Thyroid gland (tissue), 4 donors: ENCODE data around the gene KCNQ1. TPM values are rescaled to one million over a fixed set of nuclear protein-coding genes. Genes with fewer than 3 reads are reported as not detected.

ENCODE experiments used
- DNase-seq, 2 donors: peaks; one replicate each; pipeline ENCODE4 v3.0.0-alpha.2; 2019
- H3K27ac ChIP-seq, 3 donors: fragments of 200-600 bp; sonication (generic); 1 replicate in 2 of 3; 2 replicates in 1 of 3; pipeline ENCODE4 v1.5.1; 2016 to 2019; ENCODE audit warnings: mild to moderate bottlenecking in 1 of 3, moderate library complexity in 1 of 3
- H3K27me3 ChIP-seq: fragments of 200-600 bp; sonication (generic); one replicate; pipeline ENCODE4 v1.5.1; 2019
- H3K36me3 ChIP-seq, 2 donors: fragments of 200-600 bp; sonication (generic); one replicate each; pipeline ENCODE4 v1.5.1; 2016 to 2019
- H3K4me1 ChIP-seq, 2 donors: fragments of 200-600 bp; sonication (generic); one replicate each; pipeline ENCODE4 v1.5.1; 2017 to 2019
- H3K4me3 ChIP-seq, 3 donors: fragments of 200-600 bp; sonication (generic); replicated peaks in 1 of 3; 1 replicate in 2 of 3; 2 replicates in 1 of 3; pipeline ENCODE4 v1.5.1; 2016; ENCODE audit warnings: mild to moderate bottlenecking in 1 of 3
- H3K9me3 ChIP-seq: fragments of 200-600 bp; sonication (generic); one replicate; pipeline ENCODE4 v1.5.1; 2017
- POLR2A ChIP-seq, 2 donors: fragments of 450-650 bp; IDR thresholded peaks; one replicate each; pipeline ENCODE4 v1.6.1; 2017; ENCODE audit warnings: antibody characterized with exemption in 2 of 2, mild to moderate bottlenecking in 2 of 2, moderate library complexity in 1 of 2
- WGBS, 2 donors: methylation state at CpG; one replicate each; pipeline ENCODE4 v1.1.5; 2017; 5-methylcytosine and 5-hydroxymethylcytosine counted together
- intact Hi-C: fragments of 100-400 bp; cut with DNase I; formaldehyde crosslinking; loops from one replicate; pipeline ENCODE4 v1.15.1; 2023
- total RNA-seq, 4 donors: library from RNA; depleted of rRNA; stranded (reverse); fragments of >200 nt; gene quantifications; one replicate each; pipeline ENCODE4 v1.2.3, GENCODE V29; 2016
- TF ChIP-seq, protein P1 (sequence below), 6 experiments: fragments of 200-600 bp in 3 of 6; fragments of 450-650 bp in 3 of 6; sonication (generic) in 3 of 6; IDR thresholded peaks; one replicate each; pipeline ENCODE4 v1.5.1; 2016 to 2019; ENCODE audit warnings: antibody characterized with exemption in 6 of 6, mild to moderate bottlenecking in 2 of 6, inconsistent platforms in 1 of 6, moderate library complexity in 1 of 6

Gene KCNQ1
- total RNA-seq, 4 donors from 2014 or later = 51.3 to 103 (median 97.8) TPM

DNA sequence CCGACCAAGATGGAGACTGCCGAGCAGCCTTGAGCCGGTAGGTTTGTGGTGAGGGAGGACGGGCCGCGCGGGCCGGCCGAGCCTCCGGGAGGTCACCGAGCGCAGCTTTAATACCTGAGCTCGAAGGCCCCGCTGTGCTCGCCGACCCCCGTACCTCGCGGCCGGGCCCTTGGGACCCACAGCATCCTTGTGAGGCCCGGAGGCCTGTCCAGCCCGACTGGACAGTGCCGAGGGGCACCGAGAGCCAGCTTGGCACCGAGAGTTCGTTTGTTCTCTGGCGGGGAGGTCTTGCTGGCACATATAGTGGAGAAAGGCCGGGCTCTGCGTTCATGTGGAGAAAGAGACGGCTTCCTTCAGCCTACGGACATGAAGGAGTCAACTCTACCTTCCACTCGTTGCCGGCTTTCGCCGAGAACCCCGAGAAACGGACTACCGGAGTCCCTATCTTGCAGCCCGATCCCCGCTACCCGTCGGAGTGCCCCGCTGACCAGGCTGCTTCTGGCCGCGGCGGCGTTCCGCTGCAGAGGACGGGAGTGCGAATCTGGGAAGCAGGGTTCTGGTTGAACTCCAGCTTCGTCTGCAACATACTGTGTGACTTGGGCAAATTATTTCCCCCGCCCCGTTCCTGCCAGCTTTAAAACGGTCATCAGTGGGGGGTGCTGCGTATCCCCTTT, 43.9 kb upstream of the KCNQ1 start:
- 0% methylated on average over 3 to 24 of the region's 55 CpGs for WGBS, 2 donors
- Histone ChIP-seq H3K4me3 (peak overlapping the region; percentile 92 to 100 (median 93)), H3K4me1 (peaks cover 20 to 24% of the 10 kb centered on the region in 2 donors), H3K9me3 (no peaks in the 10 kb centered on the region), H3K27me3 (no peaks in the 10 kb centered on the region), H3K36me3 (peaks cover 27 to 30% of the 10 kb centered on the region in 2 donors), H3K27ac (peak overlapping the region; percentile 71 to 79 (median 75))
- TF ChIP-seq, protein P1, sequence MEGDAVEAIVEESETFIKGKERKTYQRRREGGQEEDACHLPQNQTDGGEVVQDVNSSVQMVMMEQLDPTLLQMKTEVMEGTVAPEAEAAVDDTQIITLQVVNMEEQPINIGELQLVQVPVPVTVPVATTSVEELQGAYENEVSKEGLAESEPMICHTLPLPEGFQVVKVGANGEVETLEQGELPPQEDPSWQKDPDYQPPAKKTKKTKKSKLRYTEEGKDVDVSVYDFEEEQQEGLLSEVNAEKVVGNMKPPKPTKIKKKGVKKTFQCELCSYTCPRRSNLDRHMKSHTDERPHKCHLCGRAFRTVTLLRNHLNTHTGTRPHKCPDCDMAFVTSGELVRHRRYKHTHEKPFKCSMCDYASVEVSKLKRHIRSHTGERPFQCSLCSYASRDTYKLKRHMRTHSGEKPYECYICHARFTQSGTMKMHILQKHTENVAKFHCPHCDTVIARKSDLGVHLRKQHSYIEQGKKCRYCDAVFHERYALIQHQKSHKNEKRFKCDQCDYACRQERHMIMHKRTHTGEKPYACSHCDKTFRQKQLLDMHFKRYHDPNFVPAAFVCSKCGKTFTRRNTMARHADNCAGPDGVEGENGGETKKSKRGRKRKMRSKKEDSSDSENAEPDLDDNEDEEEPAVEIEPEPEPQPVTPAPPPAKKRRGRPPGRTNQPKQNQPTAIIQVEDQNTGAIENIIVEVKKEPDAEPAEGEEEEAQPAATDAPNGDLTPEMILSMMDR (IDR thresholded peaks at IDR 0.05) = no peak
- no peak for TF ChIP-seq POLR2A (IDR thresholded peaks at IDR 0.05)
- intact Hi-C loops = no loop called here
- no peak for DNase-seq

DNA sequence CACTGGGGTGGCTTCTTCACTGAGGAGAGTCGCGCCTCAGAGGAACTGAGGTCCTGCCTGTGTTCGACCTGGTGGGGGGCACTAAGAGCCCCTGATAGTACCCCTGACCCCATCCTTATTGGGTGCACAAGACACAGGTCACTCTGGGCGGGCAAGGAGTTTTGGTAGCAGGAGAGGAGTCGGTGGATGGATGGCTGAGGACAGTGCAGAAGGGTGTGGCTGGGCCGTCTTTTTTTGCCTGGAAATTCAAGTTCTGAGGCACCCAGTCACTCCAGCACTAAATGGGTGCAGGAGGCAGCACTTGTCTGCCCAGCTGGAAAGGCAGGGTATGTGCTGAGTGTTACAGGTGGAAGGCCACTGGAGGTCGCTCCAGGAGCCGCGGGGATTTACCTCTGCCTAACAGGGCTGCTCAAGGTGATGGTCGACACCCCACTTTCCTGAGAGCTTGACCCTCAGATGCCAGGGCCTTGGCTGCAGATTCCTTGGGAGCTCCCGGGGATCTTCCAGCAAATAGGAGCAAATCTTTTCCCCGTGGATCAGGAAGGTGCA, 43.3 kb upstream of the KCNQ1 start:
- Histone ChIP-seq H3K4me3 (peak overlapping the region; percentile 92 to 100 (median 93)), H3K36me3 (peaks cover 21 to 25% of the 10 kb centered on the region in 2 donors), H3K27ac (peak overlapping the region in 2 of 3 donors; percentile 75 to 79), H3K4me1 (peaks cover 20 to 24% of the 10 kb centered on the region in 2 donors), H3K9me3 (no peaks in the 10 kb centered on the region), H3K27me3 (no peaks in the 10 kb centered on the region)
- DNase-seq = no peak
- WGBS, 2 donors = 30 to 31% methylated on average over 6 to 10 of the region's 12 CpGs
- TF ChIP-seq, protein P1 (IDR thresholded peaks at IDR 0.05) = no peak
- no peak for TF ChIP-seq POLR2A (IDR thresholded peaks at IDR 0.05)
- intact Hi-C loops = no loop called here

DNA sequence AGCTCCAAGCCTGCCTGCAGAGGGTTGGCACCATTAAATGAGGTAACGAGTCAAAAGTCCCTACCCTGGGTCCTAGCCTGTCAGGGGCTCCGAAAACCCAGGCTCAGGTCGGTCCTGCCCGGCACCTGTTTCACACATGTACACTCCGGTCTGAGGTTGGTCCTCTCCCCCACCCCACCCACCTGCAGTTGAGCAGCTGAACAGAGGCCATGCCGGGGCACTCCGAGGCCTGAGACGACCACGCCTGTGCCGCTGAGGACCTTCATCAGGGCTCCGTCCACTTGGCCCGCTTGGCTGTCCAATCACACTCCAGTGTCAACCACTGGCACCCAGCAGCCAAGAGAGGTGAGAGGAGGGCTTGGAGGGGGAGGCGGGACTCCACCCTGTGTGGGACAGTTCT, 42.7 kb upstream of the KCNQ1 start:
- Histone ChIP-seq H3K36me3 (peaks cover 15 to 19% of the 10 kb centered on the region in 2 donors), H3K4me1 (peaks cover 20 to 24% of the 10 kb centered on the region in 2 donors), H3K27me3 (no peaks in the 10 kb centered on the region), H3K9me3 (no peaks in the 10 kb centered on the region), H3K4me3 (no peak overlapping the region), H3K27ac (no peak overlapping the region)
- TF ChIP-seq, protein P1 (IDR thresholded peaks at IDR 0.05) = no peak
- TF ChIP-seq POLR2A (IDR thresholded peaks at IDR 0.05) = no peak
- 85 to 91% methylated on average over 11 to 13 of the region's 13 CpGs for WGBS, 2 donors
- intact Hi-C loops = no loop called here
- no peak for DNase-seq

DNA sequence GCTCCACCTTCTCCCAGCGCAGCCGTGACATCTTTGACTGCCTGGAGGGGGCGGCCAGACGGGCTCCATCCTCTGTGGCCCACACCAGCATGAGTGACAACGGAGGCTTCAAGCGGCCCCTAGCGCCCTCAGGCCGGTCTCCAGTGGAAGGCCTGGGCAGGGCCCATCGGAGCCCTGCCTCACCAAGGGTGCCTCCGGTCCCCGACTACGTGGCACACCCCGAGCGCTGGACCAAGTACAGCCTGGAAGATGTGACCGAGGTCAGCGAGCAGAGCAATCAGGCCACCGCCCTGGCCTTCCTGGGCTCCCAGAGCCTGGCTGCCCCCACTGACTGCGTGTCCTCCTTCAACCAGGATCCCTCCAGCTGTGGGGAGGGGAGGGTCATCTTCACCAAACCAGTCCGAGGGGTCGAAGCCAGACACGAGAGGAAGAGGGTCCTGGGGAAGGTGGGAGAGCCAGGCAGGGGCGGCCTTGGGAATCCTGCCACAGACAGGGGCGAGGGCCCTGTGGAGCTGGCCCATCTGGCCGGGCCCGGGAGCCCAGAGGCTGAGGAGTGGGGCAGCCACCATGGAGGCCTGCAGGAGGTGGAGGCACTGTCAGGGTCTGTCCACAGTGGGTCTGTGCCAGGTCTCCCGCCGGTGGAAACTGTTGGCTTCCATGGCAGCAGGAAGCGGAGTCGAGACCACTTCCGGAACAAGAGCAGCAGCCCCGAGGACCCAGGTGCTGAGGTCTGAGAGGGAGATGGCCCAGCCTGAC, 41.7 kb upstream of the KCNQ1 start:
- intact Hi-C loops = no loop called here
- WGBS, 2 donors = 93% methylated on average over 10 to 20 of the region's 31 CpGs
- Histone ChIP-seq H3K9me3 (no peaks in the 10 kb centered on the region), H3K27me3 (no peaks in the 10 kb centered on the region), H3K4me1 (peaks cover 20 to 24% of the 10 kb centered on the region in 2 donors), H3K4me3 (no peak overlapping the region), H3K27ac (no peak overlapping the region), H3K36me3 (peaks cover 12 to 18% of the 10 kb centered on the region in 2 donors)
- DNase-seq = no peak
- TF ChIP-seq, protein P1 (IDR thresholded peaks at IDR 0.05) = no peak
- TF ChIP-seq POLR2A (IDR thresholded peaks at IDR 0.05) = no peak
